ENCODE data around the gene MTOR. TPM values are rescaled to one million over a fixed set of nuclear protein-coding genes. Genes with fewer than 3 reads are reported as not detected.

MTOR gene
- total RNA-seq, 1 donor from 2014 or later = 67.2 TPM

DNA sequence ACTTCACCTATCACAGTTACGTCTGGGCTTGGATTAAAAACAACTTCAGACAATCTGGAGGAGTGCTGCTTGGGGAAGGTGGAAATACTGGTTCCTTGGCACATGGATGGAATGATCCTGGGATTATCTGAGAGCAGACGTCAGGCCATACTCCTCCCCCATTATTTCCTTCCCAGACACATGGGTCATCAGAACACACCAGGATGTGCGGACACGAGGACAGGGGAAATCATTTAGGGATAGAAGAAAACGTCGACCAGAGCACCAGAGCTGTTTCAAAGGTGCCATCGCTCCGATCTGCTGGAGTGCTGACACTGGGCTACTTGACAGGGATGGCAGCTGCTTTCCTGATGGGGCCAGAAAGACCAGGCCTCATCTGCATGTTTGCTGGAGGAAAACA lies 105.0 kb downstream of the MTOR start:
- no peak for DNase-seq (ENCODE audit: low read depth, low spot score)
- Mint-ChIP-seq H3K4me1 (no peaks in the 10 kb centered on the region), H3K4me3 (no peak overlapping the region), H3K9me3 (no peaks in the 10 kb centered on the region), H3K27me3 (ENCODE audit: low read depth) (no peaks in the 10 kb centered on the region), H3K36me3 (ENCODE audit: low read depth) (peaks cover 16% of the 10 kb centered on the region), H3K27ac (ENCODE audit: unreplicated experiment) (peak overlapping the region; percentile 23)
- TF ChIP-seq, protein P1, sequence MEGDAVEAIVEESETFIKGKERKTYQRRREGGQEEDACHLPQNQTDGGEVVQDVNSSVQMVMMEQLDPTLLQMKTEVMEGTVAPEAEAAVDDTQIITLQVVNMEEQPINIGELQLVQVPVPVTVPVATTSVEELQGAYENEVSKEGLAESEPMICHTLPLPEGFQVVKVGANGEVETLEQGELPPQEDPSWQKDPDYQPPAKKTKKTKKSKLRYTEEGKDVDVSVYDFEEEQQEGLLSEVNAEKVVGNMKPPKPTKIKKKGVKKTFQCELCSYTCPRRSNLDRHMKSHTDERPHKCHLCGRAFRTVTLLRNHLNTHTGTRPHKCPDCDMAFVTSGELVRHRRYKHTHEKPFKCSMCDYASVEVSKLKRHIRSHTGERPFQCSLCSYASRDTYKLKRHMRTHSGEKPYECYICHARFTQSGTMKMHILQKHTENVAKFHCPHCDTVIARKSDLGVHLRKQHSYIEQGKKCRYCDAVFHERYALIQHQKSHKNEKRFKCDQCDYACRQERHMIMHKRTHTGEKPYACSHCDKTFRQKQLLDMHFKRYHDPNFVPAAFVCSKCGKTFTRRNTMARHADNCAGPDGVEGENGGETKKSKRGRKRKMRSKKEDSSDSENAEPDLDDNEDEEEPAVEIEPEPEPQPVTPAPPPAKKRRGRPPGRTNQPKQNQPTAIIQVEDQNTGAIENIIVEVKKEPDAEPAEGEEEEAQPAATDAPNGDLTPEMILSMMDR (conservative IDR thresholded peaks at IDR 0.05) = no peak

DNA sequence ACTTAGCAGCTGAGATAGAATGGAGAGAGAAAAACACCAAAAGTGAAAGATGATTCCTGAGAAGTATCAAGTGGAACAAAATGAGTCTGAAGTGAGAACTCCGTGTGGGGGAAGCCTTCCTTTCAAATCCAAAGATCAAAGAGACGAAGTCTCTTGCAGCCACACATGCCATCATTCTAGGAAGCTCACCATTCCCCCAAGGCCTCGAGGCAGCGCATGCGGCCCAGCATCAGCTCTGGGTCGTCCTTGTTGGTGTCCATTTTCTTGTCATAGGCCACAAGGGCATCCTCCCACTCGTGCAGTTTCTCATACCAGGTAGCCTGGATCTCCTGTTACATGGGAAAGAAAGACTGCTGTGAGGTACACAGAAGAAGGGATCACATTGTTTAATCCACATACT lies 105.4 kb downstream of the MTOR start:
- TF ChIP-seq, protein P1 (conservative IDR thresholded peaks at IDR 0.05) = no peak
- H3K36me3 Mint-ChIP-seq (ENCODE audit: low read depth) = peaks cover 11% of the 10 kb centered on the region
- no peaks in the 10 kb centered on the region for H3K27me3 Mint-ChIP-seq (ENCODE audit: low read depth)
- H3K9me3 Mint-ChIP-seq = no peaks in the 10 kb centered on the region
- DNase-seq (ENCODE audit: low read depth, low spot score) = no peak
- H3K27ac Mint-ChIP-seq (ENCODE audit: unreplicated experiment) = no peak overlapping the region
- H3K4me1 Mint-ChIP-seq = no peaks in the 10 kb centered on the region
- H3K4me3 Mint-ChIP-seq = no peak overlapping the region

DNA sequence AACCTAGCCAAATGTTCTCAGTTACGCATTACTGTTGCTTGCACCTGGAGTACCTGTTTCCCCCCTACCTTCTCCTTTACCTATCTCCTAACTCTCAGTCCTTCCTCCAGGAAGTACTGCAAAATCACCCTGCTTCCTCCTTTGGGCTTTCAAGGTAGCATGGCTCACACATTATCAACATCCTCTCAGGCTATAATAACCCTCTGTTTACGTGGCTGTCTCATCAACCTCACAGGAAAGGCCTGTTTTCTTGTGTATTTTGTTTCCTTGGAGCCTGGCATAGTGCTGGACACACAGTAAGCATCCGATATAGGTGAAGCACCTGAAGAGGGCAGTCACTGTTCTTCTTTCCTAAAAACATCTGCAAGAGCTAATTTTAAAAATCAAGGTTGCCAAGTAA lies 105.9 kb downstream of the MTOR start:
- no peak overlapping the region for H3K4me3 Mint-ChIP-seq
- peaks cover 9% of the 10 kb centered on the region for H3K36me3 Mint-ChIP-seq (ENCODE audit: low read depth)
- no peaks in the 10 kb centered on the region for H3K9me3 Mint-ChIP-seq
- H3K4me1 Mint-ChIP-seq = no peaks in the 10 kb centered on the region
- TF ChIP-seq, protein P1 (conservative IDR thresholded peaks at IDR 0.05) = no peak
- no peaks in the 10 kb centered on the region for H3K27me3 Mint-ChIP-seq (ENCODE audit: low read depth)
- DNase-seq (ENCODE audit: low read depth, low spot score) = no peak
- no peak overlapping the region for H3K27ac Mint-ChIP-seq (ENCODE audit: unreplicated experiment)

DNA sequence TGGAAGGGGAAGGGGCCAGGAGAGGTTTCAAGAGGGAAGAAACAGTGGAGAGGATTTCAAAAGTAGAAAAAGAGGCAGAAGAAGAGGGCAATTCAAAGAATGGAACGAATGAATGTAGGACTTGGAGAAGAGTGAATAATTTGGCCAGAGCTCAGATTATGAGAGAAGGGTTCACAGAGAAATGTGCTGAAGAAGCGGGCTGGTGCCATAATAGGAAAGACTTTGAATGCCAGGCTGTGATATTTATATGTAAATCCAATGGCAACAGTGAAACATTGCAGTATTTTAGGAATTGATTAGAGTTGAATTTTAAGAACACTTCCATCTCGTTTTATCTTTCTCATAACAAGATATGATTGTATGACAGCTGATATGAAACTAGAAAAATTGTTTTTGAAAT lies 109.2 kb downstream of the MTOR start:
- Mint-ChIP-seq H3K36me3 (ENCODE audit: low read depth) (peaks cover 13% of the 10 kb centered on the region), H3K9me3 (no peaks in the 10 kb centered on the region), H3K4me3 (no peak overlapping the region), H3K27me3 (ENCODE audit: low read depth) (no peaks in the 10 kb centered on the region), H3K27ac (ENCODE audit: unreplicated experiment) (no peak overlapping the region), H3K4me1 (no peaks in the 10 kb centered on the region)
- TF ChIP-seq, protein P1 (conservative IDR thresholded peaks at IDR 0.05) = no peak
- no peak for DNase-seq (ENCODE audit: low read depth, low spot score)

DNA sequence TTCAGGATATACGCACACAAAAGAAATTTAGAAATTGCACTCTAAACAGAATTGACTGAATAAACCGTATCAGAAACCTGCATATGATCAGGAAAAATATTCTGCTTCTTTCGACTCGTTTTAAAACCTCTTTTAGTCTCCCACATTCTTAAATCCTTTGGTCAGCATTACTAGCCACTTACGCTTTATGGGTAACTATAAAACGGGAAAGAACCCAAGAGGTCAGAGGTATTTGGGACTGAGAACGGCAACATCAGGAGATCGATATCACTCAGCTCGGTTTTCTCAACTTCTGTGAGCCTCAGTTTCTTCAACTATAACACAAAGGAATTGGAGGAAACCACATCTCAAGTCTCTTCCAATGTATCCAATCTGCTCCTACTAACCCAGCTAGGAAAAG lies 109.6 kb downstream of the MTOR start:
- Mint-ChIP-seq H3K27ac (ENCODE audit: unreplicated experiment) (no peak overlapping the region), H3K9me3 (no peaks in the 10 kb centered on the region), H3K4me3 (no peak overlapping the region), H3K36me3 (ENCODE audit: low read depth) (peaks cover 13% of the 10 kb centered on the region), H3K27me3 (ENCODE audit: low read depth) (no peaks in the 10 kb centered on the region), H3K4me1 (no peaks in the 10 kb centered on the region)
- TF ChIP-seq, protein P1 (conservative IDR thresholded peaks at IDR 0.05) = no peak
- no peak for DNase-seq (ENCODE audit: low read depth, low spot score)
